GM13976 (cell line): ENCODE results near the gene AGPAT4.

Experiments
- DNase-seq: peaks from one replicate; pipeline ENCODE4 v3.0.0; 2012; ENCODE audit warnings: low spot score
- in situ Hi-C: fragments of 300-500 bp; cut with MboI; formaldehyde crosslinking; loops from one replicate; pipeline ENCODE4 v1.12.0; 2022; ENCODE audit warnings: low sequenced_read_pairs, mixed read lengths, inconsistent platforms; ENCODE audit not compliant: unreplicated experiment
- TF ChIP-seq, protein P1 (sequence below): IDR thresholded peaks from 2 replicates; pipeline ENCODE4 v1.5.1; 2012; ENCODE audit warnings: borderline replicate concordance, mild to moderate bottlenecking; ENCODE audit not compliant: insufficient read depth; ENCODE audit errors: extremely low read depth, missing control alignments, control extremely low read depth

AGPAT4 gene

GRCh38 chr6:161211380-161212035 is 62.4 kb downstream of the AGPAT4 start:
- in situ Hi-C loops: no loop called here
- TF ChIP-seq, protein P1, sequence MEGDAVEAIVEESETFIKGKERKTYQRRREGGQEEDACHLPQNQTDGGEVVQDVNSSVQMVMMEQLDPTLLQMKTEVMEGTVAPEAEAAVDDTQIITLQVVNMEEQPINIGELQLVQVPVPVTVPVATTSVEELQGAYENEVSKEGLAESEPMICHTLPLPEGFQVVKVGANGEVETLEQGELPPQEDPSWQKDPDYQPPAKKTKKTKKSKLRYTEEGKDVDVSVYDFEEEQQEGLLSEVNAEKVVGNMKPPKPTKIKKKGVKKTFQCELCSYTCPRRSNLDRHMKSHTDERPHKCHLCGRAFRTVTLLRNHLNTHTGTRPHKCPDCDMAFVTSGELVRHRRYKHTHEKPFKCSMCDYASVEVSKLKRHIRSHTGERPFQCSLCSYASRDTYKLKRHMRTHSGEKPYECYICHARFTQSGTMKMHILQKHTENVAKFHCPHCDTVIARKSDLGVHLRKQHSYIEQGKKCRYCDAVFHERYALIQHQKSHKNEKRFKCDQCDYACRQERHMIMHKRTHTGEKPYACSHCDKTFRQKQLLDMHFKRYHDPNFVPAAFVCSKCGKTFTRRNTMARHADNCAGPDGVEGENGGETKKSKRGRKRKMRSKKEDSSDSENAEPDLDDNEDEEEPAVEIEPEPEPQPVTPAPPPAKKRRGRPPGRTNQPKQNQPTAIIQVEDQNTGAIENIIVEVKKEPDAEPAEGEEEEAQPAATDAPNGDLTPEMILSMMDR: no peak
- DNase-seq: no peak

DNA sequence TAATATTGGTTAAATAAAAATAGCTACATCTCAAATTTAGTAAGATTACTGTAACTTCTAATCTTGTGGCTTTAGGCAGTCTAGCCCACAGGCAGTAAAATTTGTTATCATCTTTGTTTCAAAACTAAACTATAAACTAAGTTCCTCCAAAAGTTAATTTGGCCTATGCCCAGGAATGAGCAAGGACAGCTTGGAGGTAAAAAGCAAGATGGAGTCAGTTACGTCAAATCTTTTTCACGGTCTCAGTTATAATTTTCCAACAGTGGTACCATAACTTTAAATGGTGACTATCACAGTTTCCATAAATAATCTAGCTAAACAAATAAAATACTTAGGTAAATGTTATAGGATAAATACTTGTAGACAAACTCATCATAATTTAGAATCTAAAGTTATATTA is 63.0 kb downstream of the AGPAT4 start:
- in situ Hi-C loops: no loop called here
- TF ChIP-seq, protein P1: no peak
- DNase-seq: no peak

GRCh38 chr6:161207200-161207599 is 66.7 kb downstream of the AGPAT4 start:
- no peak for DNase-seq
- in situ Hi-C loops: no loop called here
- TF ChIP-seq, protein P1: no peak

DNA sequence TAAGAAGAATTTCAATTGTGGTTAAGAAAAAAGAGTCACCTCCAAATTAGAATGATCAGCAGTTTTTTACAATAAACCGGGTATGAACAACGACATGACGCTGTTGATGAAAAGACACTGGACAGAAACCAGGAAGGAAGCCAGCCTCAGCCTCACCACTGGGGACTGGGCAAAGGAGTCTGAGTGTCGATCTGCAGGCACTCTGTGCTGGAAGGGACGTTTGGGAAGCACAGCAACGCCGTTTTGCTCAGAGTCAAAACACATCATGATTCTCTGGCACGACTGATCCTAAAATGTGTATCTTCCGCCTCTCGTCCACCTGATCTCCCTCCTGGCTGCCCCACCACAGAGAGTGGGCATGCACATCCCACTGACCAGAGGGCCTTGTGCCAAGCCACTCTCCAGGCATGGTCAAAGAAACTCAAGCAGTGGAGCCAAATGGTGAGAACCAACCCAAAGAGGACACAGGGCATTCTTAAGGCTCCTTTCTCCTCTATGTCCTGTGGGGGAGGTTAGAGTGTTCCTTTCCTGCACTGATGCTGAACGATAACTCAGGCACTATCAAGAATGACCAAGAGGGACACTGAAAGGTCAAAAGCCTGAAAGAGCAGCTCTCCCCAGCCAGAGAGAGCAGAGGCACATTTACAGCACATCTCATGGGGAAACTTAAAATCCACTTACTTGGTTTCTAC is 68.8 kb downstream of the AGPAT4 start:
- DNase-seq: no peak
- in situ Hi-C loops: no loop called here
- TF ChIP-seq, protein P1: no peak

DNA sequence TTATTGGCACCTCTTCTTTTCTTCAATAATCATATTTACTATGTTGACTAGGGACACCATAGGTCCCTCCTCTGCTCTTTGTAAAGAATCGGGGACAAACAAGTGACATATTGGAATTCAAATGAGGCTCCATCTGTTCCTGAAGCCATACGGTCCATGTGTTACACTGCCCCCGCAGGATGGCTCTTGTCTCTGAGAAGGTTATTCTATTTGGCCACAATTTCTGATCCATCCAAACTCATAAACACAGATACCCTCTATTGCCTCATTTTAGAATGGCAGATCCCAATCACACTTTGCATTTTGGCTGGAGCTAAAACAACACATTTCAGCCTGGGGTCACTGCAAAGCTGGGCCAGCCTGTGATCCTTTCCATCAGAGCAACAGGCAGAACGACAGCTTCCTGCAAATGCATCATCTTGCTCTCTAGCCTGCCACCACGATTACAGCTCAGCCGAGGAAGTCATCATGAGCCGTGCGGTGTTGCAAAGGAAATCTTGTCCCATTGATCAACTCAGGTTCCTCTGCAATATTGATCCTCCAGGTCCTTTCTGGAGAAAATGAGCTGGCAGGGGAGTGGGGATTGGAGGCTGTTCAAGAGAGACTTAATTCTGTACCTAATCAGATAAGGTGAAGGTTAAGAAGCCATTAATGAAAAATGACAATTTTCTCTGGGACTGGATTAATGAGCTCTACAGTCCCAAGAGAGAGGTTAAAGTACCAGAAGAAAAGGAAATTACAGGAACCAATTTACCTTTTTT is 73.1 kb downstream of the AGPAT4 start:
- TF ChIP-seq, protein P1: no peak
- no peak for DNase-seq
- in situ Hi-C loops: no loop called here

GRCh38 chr6:161199850-161200249 is 74.0 kb downstream of the AGPAT4 start:
- in situ Hi-C loops: no loop called here
- no peak for DNase-seq
- TF ChIP-seq, protein P1: no peak
